Small intestine (tissue), 7 donors: Measurements from ENCODE around the gene SCAANT1. TPM values are rescaled to one million over a fixed set of nuclear protein-coding genes. Genes with fewer than 3 reads are reported as not detected.

Experiments
- DNase-seq, 2 donors: peaks; one replicate each; pipeline versions ENCODE4 v3.0.0 to v3.0.0-alpha.2; 2013
- FAIRE-seq: peaks from 2 replicates; lab custom pipeline; 2012; peaks lifted over from hg19 to GRCh38; lab: Jason Lieb, UNC
- H3K27ac ChIP-seq, 3 donors: one replicate each; pipeline ENCODE4 v1.5.1; 2013; ENCODE audit warnings: low read length in 2 of 3, mild to moderate bottlenecking in 2 of 3, control low read depth in 1 of 3, inconsistent platforms in 1 of 3, low read depth in 1 of 3, moderate library complexity in 1 of 3
- H3K27me3 ChIP-seq, 3 donors: one replicate each; pipeline ENCODE4 v1.6.1; 2013; ENCODE audit warnings: low read length in 3 of 3, inconsistent platforms in 1 of 3; ENCODE audit not compliant: control insufficient read depth in 3 of 3, insufficient read depth in 3 of 3
- H3K36me3 ChIP-seq, 3 donors: one replicate each; pipeline ENCODE4 v1.6.1; 2013; ENCODE audit warnings: low read length in 3 of 3, inconsistent platforms in 1 of 3, low read depth in 1 of 3, mild to moderate bottlenecking in 1 of 3, moderate library complexity in 1 of 3; ENCODE audit not compliant: control insufficient read depth in 3 of 3, insufficient read depth in 2 of 3
- H3K4me1 ChIP-seq, 3 donors: one replicate each; pipeline ENCODE4 v1.6.1; 2013; ENCODE audit warnings: low read length in 2 of 3, inconsistent platforms in 1 of 3, low read depth in 1 of 3, mild to moderate bottlenecking in 1 of 3, moderate library complexity in 1 of 3; ENCODE audit not compliant: control insufficient read depth in 3 of 3, insufficient read depth in 2 of 3
- H3K4me3 ChIP-seq, 3 donors: one replicate each; pipeline ENCODE4 v1.5.1; 2013; ENCODE audit warnings: low read length in 3 of 3, control low read depth in 1 of 3, inconsistent platforms in 1 of 3, low read depth in 1 of 3, mild to moderate bottlenecking in 1 of 3, moderate library complexity in 1 of 3
- H3K9me3 ChIP-seq, 2 donors: one replicate each; pipeline ENCODE4 v1.6.1; 2013; ENCODE audit warnings: low read depth in 1 of 2, low read length in 1 of 2; ENCODE audit not compliant: control insufficient read depth in 2 of 2, insufficient read depth in 1 of 2
- WGBS, 3 donors: extraction: QIAGEN DNeasy Blood & Tissue Kit; methylation state at CpG; one replicate each; pipeline ENCODE4 v1.1.7; 2013; 5-methylcytosine and 5-hydroxymethylcytosine counted together
- polyA plus RNA-seq, 4 donors: library from polyadenylated mRNA; stranded (reverse) in 3 of 4; unstranded in 1 of 4; fragments of 200-250 nt in 3 of 4; fragments of 120-200 nt in 1 of 4; gene quantifications; one replicate each; pipeline versions ENCODE4 v1.2.1 to v1.2.3, GENCODE V29; 2013
- donor health status: healthy with polysubstance abuse.
- donor health status: control.
- donor health status: control.
- donor health status: Bipolar disorder and iron deficiency.
- donor health status: healthy.

SCAANT1 gene
- polyA plus RNA-seq, 4 donors: 1.1 TPM; not detected in 3

DNA sequence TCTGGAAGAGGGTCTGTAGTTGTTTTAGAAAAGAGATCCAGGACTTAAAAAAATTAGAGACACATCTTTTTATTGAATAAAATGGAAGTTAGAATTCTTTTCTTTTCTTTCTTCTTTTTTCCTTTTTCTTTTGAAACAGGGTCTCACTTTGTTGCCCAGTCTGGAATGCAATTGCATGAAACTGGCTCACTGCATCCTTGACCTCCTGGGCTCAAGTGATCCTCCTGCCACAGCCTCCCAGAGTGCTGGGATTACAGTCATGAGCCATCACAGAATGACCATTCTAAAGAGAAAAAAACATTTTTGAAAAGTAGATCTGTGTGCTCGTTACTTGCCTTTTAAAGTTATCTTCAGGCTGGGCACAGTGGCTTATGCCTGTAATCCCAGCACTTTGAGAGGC, 45.0 kb downstream of the SCAANT1 start:
- peaks cover 0 to 2% (median 0%) of the 10 kb centered on the region in 3 donors for H3K36me3 ChIP-seq
- no peak overlapping the region for H3K27ac ChIP-seq
- H3K4me1 ChIP-seq: peaks cover 3 to 7% (median 5%) of the 10 kb centered on the region in 3 donors
- no peaks in the 10 kb centered on the region for H3K27me3 ChIP-seq
- H3K4me3 ChIP-seq: no peak overlapping the region
- DNase-seq: no peak
- no peaks in the 10 kb centered on the region for H3K9me3 ChIP-seq
- WGBS, 3 donors: 93 to 97% (median 95%) methylated on average over 1 of the region's 1 CpG
- FAIRE-seq: no peak

DNA sequence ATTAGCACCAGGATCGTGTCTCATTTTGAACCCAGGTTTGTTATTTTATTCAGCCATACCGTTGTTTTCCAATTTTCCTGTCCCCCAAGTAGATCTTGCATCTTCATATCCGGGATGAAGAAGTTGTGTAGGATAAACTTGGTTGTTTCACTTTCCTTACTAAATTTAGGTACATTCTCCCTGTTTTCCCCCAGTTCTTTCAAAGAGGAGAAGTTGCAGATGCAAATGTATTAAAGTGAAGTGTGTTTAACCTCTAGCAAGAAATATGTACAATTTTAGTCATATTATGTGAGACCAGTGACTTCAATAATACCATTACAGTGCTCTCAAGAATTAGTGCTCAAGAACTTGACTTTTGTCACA, 47.2 kb downstream of the SCAANT1 start:
- WGBS, 3 donors: 0 to 3% (median 0%) methylated on average over 3 of the region's 3 CpGs
- Histone ChIP-seq H3K9me3 (no peaks in the 10 kb centered on the region), H3K27me3 (no peaks in the 10 kb centered on the region), H3K4me3 (peak overlapping the region in 2 of 3 donors; percentile 70 to 99), H3K27ac (peak overlapping the region in 2 of 3 donors; percentile 55 to 85), H3K4me1 (peaks cover 3 to 13% (median 13%) of the 10 kb centered on the region in 3 donors), H3K36me3 (peaks cover 0 to 2% (median 0%) of the 10 kb centered on the region in 3 donors)
- FAIRE-seq (no peak), DNase-seq (no peak)

DNA sequence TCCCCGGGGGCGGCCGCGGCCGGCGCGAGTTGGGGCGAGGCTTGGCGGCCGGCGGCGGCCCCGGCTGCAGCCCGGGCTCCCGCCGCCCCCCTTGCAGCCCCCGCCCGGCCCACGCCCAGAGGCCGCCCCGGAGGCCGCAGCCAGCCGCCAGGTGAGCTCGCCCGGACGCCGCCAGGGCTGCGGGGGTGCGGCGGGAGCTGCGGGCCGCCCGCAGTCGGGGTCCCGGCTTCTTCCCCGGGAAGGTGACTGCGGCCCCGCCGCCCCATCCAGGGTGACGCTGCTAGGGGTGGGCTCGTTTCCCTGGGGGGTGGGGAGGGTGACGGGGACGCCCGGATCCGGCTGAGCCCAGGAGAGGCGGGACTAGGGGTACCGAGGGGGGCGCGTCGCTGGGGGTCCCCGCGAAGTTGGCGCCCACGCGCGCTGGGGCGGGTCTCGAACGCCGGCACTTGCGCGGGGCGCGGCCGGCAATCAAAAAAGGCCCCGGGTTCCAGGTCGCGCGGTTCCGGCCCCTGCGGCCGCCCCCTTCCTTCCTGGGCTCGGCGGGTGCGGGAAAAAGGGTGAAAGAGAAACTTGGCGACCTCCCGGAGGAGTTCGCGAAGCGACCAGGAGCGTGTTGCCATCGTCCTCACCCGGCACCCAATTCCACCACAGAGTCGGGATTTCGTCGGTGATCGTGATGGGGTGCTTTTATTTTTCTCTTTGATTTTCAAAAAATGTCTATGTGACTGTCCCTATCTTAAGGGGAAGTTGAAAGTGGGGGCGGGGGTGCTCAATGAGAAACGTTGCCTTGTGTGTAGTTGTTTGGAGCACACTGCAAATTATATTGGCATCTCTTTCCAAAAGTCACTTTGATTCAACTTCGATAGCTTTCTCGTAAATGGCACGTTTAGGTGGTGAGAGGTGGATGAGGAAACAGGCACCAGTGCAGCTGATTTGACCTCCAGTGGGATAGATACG, 47.9 kb downstream of the SCAANT1 start:
- peak overlapping the region; percentile 70 to 99 (median 96) for H3K4me3 ChIP-seq
- DNase-seq: peak; percentile 43 to 70
- FAIRE-seq: no peak
- H3K27me3 ChIP-seq: no peaks in the 10 kb centered on the region
- WGBS, 3 donors: 0 to 1% (median 0%) methylated on average over 62 to 93 of the region's 93 CpGs
- H3K9me3 ChIP-seq: no peaks in the 10 kb centered on the region
- peaks cover 3 to 13% (median 13%) of the 10 kb centered on the region in 3 donors for H3K4me1 ChIP-seq
- peaks cover 0 to 2% (median 0%) of the 10 kb centered on the region in 3 donors for H3K36me3 ChIP-seq
- peak overlapping the region; percentile 55 to 85 (median 80) for H3K27ac ChIP-seq

DNA sequence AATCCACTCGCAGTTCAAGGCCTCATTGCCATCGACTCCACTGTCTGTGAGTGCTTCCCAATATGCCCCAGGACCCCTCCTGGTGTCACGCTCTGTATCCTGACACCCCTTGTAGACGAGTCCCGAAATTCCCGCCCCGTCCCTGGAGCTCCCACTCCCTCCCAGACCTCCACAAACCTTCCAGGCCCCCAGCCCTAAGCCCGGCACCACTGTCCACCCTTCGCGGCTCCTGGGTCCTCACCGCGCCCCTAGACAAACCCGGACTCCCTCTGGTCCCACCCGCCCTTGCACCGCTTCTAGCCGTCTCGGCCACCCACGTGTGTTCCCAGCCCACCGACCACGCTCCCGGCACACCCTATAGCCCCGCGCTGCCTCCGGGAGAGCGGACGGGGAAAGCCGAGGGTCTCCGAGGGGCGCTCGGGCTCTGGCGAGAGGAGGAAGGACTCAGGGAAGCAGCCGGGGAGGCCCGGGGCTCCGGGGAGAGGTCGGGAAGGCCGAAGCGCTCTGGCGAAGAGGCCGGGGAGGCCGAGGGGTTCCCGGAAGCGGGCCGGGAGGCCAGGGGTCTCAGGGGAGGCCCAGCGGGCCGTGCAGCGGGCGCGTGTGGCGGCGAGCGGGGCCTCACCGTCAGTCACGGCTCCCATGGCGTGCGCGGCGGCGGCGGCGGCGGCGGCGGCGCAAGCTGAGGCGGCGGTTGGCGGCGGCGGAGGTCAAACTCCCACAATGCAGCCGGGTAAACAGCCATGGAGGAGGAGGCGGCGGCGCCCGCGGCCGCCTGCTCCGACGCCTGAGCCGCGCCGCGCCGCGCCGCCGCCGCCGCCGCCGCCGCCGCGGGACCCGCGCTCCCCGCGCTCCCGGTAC, 48.8 kb downstream of the SCAANT1 start, which contains the start of the genes ATXN7 and THOC7:
Gene ATXN7 (plus strand): TSS at position 718 of the 858 bp plus-strand sequence. CDS start 48,732 bp downstream, outside the sequence.
Gene THOC7 (minus strand): TSS at position 656 of the 858 bp plus-strand sequence. CDS start 15 bp downstream, at position 641.
- Histone ChIP-seq H3K27me3 (no peaks in the 10 kb centered on the region), H3K4me1 (peaks cover 3 to 13% (median 13%) of the 10 kb centered on the region in 3 donors), H3K27ac (peak within 1 kb of the TSS; percentile 81 to 91 (median 87)), H3K36me3 (peaks cover 0 to 2% (median 0%) of the 10 kb centered on the region in 3 donors), H3K4me3 (peak within 1 kb of the TSS; percentile 95 to 99 (median 96)), H3K9me3 (no peaks in the 10 kb centered on the region)
- 0 to 1% (median 1%) methylated on average over 32 to 98 of the region's 98 CpGs for WGBS, 3 donors
- FAIRE-seq (no peak), DNase-seq (peak; percentile 68 to 87)

DNA sequence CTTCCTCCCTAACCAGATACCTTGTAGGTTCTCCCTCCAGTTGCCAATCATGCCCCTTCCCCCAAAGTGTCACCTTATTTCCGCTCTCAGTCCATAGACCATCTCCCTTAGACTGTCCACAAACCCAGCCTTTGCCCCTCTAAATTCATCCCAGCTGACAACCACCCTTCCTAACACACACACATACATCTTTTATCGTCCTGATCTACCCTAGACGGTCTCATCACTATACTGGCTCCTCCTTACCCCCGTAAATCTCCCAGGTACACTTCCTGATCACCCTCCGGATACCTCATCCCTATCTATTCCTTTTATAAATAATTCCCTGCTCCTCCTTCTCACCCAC, 49.4 kb downstream of the SCAANT1 start:
- DNase-seq: no peak
- no peaks in the 10 kb centered on the region for H3K27me3 ChIP-seq
- H3K4me3 ChIP-seq: peak overlapping the region; percentile 95 to 99 (median 96)
- peak overlapping the region in 2 of 3 donors; percentile 81 to 91 for H3K27ac ChIP-seq
- peaks cover 0 to 2% (median 0%) of the 10 kb centered on the region in 3 donors for H3K36me3 ChIP-seq
- no peak for FAIRE-seq
- no peaks in the 10 kb centered on the region for H3K9me3 ChIP-seq
- peaks cover 3 to 13% (median 13%) of the 10 kb centered on the region in 3 donors for H3K4me1 ChIP-seq
- WGBS, 3 donors: 11 to 19% (median 13%) methylated on average over 5 of the region's 5 CpGs

Other genes with a start within 250 kb of the SCAANT1 start
- under 1 TPM in 1 of 4 donors, not detected in 3; 0.21 TPM for gene C3orf49, start 93.1 kb downstream of the SCAANT1 start, polyA plus RNA-seq
- 100 to 1,000 TPM in 1 of 4 donors, 10 to 100 TPM in 3; 74.4 to 114 (median 85.4) TPM for gene THOC7, start 48.6 kb downstream of the SCAANT1 start, polyA plus RNA-seq
- gene ATXN7, start 48.5 kb downstream of the SCAANT1 start, polyA plus RNA-seq: 10 to 100 TPM in 1 of 4 donors, 1 to 10 TPM in 3; 2.4 to 17.0 (median 5.3) TPM
- 10 to 100 TPM; 51.4 to 65.2 (median 56.0) TPM for gene PSMD6, start 111.1 kb upstream of the SCAANT1 start, polyA plus RNA-seq